ENCODE results near the gene HOXB4. TPM values are rescaled to one million over a fixed set of nuclear protein-coding genes. Genes with fewer than 3 reads are reported as not detected.

Gene HOXB4
- total and polyA plus RNA-seq, 2 of the 4 experiments (the other 2 are of a cell fraction), result 2.0 to 8.5 TPM

DNA sequence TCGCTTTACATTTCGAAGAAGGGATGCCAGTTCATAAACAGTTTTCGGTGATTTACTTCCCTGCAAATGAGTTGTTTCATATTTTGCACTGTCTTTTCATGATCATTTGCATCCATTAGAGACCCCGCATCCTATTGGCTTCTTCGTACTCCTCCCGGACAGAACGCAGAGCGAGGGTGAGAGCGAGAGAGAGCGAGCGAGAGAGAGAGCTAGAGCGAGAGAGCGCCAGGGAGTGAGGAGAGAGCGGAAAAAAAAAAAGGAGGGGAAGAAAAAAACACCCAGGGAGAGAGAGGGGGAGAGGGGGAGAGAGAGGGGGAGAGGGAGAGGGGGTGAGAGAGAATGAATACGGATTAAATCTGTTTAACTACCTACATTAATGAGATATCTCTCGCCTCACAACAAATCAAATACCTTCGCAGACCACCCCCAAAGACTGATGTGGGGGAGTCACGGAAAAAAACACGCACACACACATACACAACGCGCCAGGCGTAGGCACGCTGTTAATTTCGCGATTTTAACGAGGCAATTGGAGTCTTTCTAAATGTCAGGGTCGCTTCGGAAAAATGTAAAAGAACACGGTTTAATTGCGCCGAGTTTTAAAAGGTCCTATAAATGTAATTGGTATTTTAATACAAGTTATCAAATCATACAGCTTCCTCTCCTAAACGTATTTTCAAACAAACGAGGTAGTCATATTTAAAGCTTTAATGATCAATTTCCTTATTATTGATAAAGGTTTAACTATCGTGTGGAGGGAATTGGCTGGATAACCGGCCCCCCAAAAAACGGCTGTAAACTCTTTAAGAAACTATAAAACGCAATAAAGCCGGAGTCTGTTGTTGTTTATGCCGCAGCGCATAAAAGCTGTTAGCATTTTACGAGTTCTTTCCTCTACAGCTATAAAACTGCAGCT, 37.2 kb upstream of the HOXB4 start, which contains the start of gene HOXB8:
TSS of gene HOXB8 (minus strand) at position 246 of the 916 bp plus-strand sequence. CDS start 588 bp downstream, outside the sequence.
- dilution Hi-C loops (cut with HindIII; ENCODE audit: low sequenced_read_pairs, unreplicated experiment) (no loop called here), intact Hi-C loops (cut with micrococcal nuclease) (no loop called here), in situ Hi-C loops (cut with MboI; ENCODE audit: low sequenced_read_pairs) (no loop called here)
- Histone ChIP-seq H2BK20ac (ENCODE audit: low read depth, low read length) (no peak within 1 kb of the TSS), H2AK5ac (ENCODE audit: low read depth, low read length) (no peak within 1 kb of the TSS), H3K23ac (ENCODE audit: low read depth, low read length) (no peak within 1 kb of the TSS), H3K79me1 (ENCODE audit: low read depth in 1 of 2, low read length in 2 of 2) (peaks cover 3 to 14% of the 10 kb centered on the region in 2 experiments; a peak in 2 of 4 replicates), H3K56ac (ENCODE audit: extremely low read depth, insufficient read depth, low read length) (no peak within 1 kb of the TSS), H3K9me3 (ENCODE audit: control insufficient read depth, insufficient read depth, low read length) (no peaks in the 10 kb centered on the region), H3K27me3 (ENCODE audit: control insufficient read depth, insufficient read depth, low read length) (peaks cover 48% of the 10 kb centered on the region), H2BK5ac (ENCODE audit: low read depth, low read length, poor library complexity, severe bottlenecking) (peak within 1 kb of the TSS; percentile 27), H3K14ac (replicated peaks; ENCODE audit: low read depth, low read length) (no peak within 1 kb of the TSS), H3K4me3 (ENCODE audit: insufficient read depth, low read depth, low read length) (peak within 1 kb of the TSS; percentile 52), H3K18ac (ENCODE audit: low read depth, low read length) (no peak within 1 kb of the TSS; the same call in 1 of the 2 replicates), H4K91ac (ENCODE audit: insufficient read depth, low read depth, low read length) (no peak within 1 kb of the TSS), H3K9ac (ENCODE audit: low read depth, low read length) (peak within 1 kb of the TSS; percentile 63), H3K9me1 (ENCODE audit: insufficient read depth, low read length) (no peaks in the 10 kb centered on the region), H2AFZ (replicated peaks; ENCODE audit: low read length, poor library complexity) (peak within 1 kb of the TSS; percentile 78), H2AK9ac (replicated peaks; ENCODE audit: low read depth, low read length, poor library complexity) (peak within 1 kb of the TSS; percentile 57), H3K4me2 (ENCODE audit: low read depth, low read length) (peak within 1 kb of the TSS; percentile 73), H3K4ac (ENCODE audit: low read depth, low read length) (no peak within 1 kb of the TSS), H2BK15ac (ENCODE audit: low read depth, low read length) (no peak within 1 kb of the TSS), H4K20me1 (ENCODE audit: insufficient read depth, low read length) (peaks cover 4% of the 10 kb centered on the region; the same call in 1 of the 2 replicates), H4K8ac (ENCODE audit: low read depth in 2 of 2, low read length in 2 of 2) (no peak within 1 kb of the TSS), H2BK120ac (ENCODE audit: low read depth, low read length) (no peak within 1 kb of the TSS; the same call in 1 of the 2 replicates), H3K4me1 (ENCODE audit: control insufficient read depth, insufficient read depth, low read length) (peaks cover 3% of the 10 kb centered on the region), H4K5ac (ENCODE audit: low read depth, low read length) (no peak within 1 kb of the TSS), H3K36me3 (ENCODE audit: control insufficient read depth, insufficient read depth, low read length) (no peaks in the 10 kb centered on the region), H3K27ac (ENCODE audit: insufficient read depth, low read length) (peak within 1 kb of the TSS; percentile 60)
- TF ChIP-seq MAFK (IDR thresholded peaks at IDR 0.05; ENCODE audit: low read depth, low read length) (no peak), MAZ (IDR thresholded peaks at IDR 0.05; ENCODE audit: borderline replicate concordance, low read depth, low read length) (no peak), BHLHE40 (IDR thresholded peaks at IDR 0.05; ENCODE audit: low read depth, low read length) (no peak)
- BruUV-seq (replicated peaks), result no TSS peak
- POLR2A ChIA-PET (ENCODE audit: unreplicated experiment), result no interaction called here
- 40% methylated on average over 2 of the region's 41 CpGs; no CpG with 5 or more reads in 1 of the 2 experiments for WGBS, 2 experiments (ENCODE audit: extremely low coverage in 2 of 2, insufficient read length in 1 of 2)
- CTCF ChIA-PET, result interaction anchor here (0.6 kb wide), 1 partner anchor 1824 kb away, joined by 4 read pairs; no protein-coding TSS in a partner anchor
- ATAC-seq (ENCODE audit: low read depth), result no peak
- DNase-seq, result no peak
